NCI-H1417 treated with DMSO at 0.1 percent for 48 hours (cell line): ENCODE results near the gene CRYBG1.
"Not testable (repeated sequence)": the region's sequence is repeated elsewhere in the genome, so short reads cannot be mapped to it uniquely, and the experiment has no call there.

Experiments used
- DNase-seq: peaks from one replicate; lab custom pipeline; 2025; lab: John Stamatoyannopoulos, UW

CRYBG1 gene

GRCh38 chr6:106528521-106528920 is 168.0 kb downstream of the CRYBG1 start:
- DNase-seq, result no peak

DNA sequence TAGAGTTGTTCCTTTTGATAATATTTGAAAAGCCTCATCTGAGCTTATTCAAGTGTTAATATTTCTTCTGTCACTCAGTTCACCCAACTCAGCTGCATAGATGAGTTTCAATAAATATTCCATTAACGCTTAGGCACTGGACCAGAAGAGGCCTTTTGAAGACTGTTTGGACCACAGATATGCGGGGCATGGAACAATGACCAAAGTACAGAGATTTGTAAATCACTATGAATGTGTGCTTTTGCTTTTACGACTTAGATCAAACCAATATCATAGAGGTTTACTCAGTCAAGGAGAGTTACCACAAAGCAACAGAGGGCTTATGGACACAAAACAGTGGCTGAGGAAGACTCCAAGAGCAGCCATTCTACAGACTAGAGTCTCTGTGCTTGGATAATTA is 168.9 kb downstream of the CRYBG1 start:
- DNase-seq, result no peak

DNA sequence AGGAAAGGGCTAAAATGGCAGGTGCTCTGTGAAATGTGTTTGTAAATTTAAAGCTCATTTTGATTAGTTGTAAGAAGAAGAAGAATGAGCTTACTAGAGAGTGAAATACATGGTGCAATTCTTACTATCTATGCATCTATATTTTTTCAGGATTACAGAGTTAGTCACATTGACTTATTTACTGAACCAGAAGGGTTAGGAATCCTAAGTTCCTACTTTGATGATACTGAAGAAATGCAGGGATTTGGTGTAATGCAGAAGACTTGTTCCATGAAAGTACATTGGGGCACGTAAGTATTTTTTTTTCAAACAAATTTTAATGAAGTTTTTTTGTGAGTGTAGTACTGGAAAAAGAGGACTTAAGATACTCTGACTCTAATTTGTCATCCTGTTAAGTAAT is 169.5 kb downstream of the CRYBG1 start:
- DNase-seq, result no peak

DNA sequence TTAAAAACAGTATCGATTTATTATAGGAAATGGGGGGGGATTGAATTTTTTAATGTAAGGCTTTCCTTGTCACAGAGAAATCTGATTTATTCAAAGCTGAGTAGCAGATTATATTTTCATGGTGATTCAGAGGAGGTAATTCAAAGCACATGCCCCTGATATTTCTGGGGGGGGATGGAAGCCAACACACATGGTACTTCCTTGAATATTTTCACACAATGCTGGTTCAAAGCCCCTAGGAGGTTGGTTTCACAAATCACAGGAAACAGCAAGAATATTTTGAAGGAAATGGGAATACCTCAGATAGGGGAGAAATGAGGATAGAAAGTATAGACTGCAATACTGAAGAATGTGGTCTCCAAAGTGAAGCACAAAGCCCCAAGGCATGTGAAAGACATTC is 170.0 kb downstream of the CRYBG1 start:
- DNase-seq, result no peak

DNA sequence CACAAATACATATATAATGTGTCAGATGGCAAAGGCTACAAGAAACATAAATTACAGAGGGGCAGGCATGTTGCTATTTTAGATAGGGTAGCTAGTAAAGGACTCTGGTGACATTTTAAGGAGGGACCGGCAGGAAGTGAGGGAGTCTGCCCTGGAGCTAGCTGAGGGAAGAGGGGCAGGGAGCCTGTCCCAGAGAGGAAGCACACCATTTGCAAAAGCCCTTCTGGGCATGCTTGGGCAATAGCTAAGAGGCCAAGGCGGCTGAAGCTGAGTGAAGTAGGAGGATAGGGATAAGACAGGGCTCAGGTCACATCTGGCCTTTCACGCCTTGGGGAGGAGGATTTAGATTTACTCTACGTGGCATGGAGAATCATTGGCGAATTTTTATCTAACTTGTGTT is 172.5 kb downstream of the CRYBG1 start:
- DNase-seq, result no peak

- no peak for DNase-seq
Observed at GRCh38 chr6:106534004-106534403, 173.5 kb downstream of the CRYBG1 start.

- DNase-seq, result no peak
Observed at GRCh38 chr6:106534564-106534982, 174.1 kb downstream of the CRYBG1 start.

DNA sequence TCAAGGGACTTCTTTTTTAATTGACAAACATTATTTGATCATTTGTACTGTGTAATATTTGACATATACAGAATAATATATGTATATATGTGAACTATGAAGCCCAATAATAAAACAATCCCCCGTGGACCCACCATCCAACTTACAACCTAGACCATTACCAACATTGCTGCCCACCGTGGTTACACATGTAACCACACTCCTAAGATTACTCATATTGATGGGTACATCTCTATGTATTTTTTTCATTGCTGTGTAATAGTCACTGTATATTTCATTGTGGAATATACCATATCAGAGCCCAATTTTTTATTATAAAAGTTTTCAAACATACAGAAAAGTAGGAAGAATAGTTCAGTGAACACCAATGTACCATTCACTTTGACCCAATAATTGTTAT is 174.5 kb downstream of the CRYBG1 start:
- DNase-seq, result no peak

DNA sequence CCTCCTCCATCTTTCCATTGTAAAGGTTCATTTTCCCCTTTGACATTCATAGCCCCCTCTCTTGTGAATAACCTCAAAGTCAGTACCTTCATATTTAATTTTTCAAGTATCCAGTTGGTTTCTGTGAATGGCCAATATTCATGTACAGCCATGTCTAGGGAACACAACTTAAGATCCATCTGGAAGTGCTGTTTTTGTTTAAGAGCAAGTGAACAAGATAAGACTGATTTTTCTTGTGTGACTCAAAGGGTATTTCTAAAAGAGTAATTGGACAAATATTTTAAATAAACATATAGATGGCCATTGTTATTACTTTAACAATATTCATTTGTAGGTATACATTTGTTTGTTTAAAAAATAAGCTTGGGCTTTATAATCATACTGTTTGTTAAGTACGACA is 175.8 kb downstream of the CRYBG1 start:
- no peak for DNase-seq

- DNase-seq, result no peak
Observed at GRCh38 chr6:106536851-106537250, 176.3 kb downstream of the CRYBG1 start.

DNA sequence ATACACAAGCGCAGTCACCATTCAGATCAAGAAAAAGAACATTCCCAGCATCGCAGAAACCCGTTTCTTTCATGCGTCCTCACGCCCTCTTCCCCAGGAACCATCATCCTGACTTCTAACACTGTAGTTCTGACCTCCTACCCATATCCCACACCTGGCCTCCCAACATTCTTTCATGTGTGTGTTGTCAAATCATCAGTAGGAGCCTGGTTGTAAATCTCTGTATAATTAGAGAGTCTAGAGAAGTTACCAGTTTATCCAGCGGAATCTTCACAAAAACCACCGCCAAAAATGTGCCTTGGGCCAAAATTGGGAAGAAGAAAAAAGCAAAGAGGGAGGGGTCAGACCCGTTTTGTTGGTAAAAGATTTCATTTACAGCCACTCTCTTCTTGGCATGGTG is 177.1 kb downstream of the CRYBG1 start:
- DNase-seq, result no peak

- DNase-seq, result no peak
Observed at GRCh38 chr6:106538145-106538544, 177.6 kb downstream of the CRYBG1 start.

GRCh38 chr6:106539936-106540335 is 179.4 kb downstream of the CRYBG1 start:
- DNase-seq, result no peak

- DNase-seq, result no peak
Observed at GRCh38 chr6:106540432-106540831, 179.9 kb downstream of the CRYBG1 start.

- no peak for DNase-seq
Observed at GRCh38 chr6:106540907-106541306, 180.4 kb downstream of the CRYBG1 start.

DNA sequence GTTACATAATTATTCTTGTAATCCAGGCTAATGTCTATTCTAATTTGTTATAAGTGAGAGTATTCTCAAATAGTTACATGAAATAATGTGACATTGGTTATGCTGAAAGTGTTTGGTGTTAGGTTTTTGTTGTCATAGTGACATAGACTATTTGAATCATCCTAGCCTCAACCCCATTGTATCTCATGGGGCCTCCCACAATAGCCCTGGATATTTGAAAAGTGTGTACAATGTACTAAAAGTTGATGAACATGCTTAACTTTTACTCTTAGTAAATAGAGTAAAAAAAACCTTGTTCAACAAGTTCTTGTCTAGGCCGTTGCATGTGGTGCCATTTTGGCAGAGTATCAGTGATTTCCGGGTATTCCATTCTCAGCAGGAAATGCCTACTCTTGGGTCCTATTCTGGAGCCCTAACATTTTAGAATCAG is 185.8 kb downstream of the CRYBG1 start:
- DNase-seq, result no peak

DNA sequence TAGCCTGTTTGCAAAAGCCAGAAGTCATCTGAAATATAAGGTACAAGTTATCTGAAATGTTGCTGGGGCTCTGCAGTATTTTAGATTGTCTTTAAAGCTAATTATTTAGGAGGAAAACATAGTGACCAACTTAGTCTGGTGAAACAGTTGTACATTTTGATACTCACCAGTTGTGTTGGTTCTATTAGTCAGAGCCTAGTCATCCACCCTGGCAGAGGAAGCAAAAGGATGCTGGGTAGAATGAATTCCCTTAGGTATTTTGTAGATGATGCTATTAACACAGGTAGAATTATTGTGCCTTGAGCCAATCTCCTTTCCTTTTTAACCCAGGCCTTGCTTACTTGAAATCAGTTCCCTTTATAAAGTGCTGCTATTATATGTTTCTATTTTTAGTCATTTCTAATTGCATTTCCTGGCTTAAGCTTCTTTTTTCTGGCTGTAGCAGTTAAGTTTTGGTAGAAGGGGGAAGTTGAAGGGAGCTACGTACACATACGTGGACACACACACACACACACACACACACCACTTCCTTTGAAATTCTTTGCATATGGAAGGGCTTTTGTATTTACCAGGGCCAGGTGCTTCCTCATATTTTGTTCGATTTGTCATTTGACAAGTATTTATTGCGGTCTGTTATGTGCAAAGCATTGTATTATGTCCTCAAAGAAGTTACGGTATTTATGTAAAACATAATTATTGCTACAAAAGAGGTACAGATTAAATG is 186.3 kb downstream of the CRYBG1 start:
- DNase-seq, result no peak

GRCh38 chr6:106547601-106548453 is 187.3 kb downstream of the CRYBG1 start:
- DNase-seq, result no peak

DNA sequence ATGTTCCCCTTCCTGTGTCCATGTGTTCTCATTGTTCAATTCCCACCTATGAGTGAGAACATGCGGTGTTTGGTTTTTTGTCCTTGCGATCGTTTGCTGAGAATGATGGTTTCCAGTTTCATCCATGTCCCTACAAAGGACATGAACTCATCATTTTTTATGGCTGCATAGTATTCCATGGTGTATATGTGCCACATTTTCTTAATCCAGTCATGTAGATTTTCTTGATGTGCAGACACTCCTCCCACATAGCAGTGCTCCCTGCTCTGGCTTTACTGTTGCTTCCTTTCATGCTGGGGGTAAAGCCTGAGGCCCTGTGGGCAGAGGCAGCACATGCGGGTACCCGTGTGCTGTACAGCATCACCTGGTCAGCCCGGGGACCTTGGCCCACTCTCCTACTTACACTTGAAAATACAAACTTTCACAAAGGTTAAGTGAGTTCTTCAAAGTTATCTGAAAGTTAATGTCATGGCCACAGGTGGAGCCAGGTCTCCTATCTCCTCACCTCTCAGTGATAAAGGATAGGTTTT is 188.5 kb downstream of the CRYBG1 start:
- DNase-seq, result not testable (repeated sequence)

- DNase-seq, result no peak
Observed at GRCh38 chr6:106549521-106549920, 189.0 kb downstream of the CRYBG1 start.

DNA sequence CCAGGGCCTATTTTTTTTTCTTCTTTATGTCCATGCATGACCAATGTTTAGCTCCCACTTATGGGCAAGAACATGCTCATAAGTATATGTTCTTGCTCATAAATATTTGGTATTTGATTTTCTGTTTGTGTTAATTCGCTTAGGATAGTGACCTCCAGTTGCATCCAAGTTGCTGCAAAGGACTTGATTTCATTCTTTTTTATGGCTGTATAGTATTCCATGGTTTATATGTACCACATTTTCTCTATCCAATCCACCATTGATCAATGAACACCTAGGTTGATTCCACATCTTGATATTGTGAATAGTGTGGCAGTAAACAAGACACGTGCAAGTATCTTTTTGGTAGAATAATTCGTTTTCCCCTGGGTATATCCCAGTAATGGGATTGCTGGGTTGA is 190.6 kb downstream of the CRYBG1 start:
- no peak for DNase-seq

DNA sequence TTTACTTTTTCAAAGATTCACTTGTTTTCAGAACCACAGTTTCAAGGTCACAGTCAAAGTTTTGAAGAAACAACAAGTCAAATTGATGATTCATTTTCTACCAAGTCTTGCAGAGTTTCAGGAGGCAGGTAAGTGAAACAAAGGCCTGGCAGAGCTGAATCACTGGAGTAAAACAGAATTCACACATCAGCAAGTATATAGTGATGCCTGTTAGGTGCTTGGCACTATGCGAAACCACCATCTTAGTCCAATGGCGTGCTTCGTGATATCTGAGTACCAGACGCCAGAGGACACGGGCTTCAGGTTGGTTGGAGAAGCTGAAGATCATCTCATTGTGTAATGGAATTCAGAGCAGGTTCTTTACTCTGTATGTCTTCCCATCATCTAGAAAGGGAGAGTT is 192.9 kb downstream of the CRYBG1 start:
- DNase-seq, result no peak

DNA sequence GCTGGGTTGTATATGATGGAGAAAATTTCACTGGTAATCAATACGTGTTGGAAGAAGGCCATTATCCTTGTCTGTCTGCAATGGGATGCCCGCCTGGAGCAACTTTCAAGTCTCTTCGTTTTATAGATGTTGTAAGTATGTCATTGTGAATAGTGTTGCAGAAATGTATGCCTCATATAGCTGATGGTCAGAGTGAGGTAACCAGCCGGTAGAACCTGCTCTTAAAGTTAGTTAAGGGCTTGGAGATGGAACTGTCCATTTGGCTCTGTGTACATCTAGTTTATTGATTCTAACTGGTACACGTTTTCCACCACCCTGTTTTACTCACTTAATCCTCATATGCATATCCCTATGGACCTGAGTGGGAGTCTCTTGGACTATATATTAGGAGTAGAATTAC is 195.2 kb downstream of the CRYBG1 start:
- no peak for DNase-seq
